DND-41 (cell line): ENCODE results near the gene DST.

Experiments used
- CTCF ChIP-seq: IDR thresholded peaks from 2 replicates; pipeline ENCODE4 v1.5.1; 2012; ENCODE audit warnings: borderline replicate concordance, low read length, moderate library complexity, mild to moderate bottlenecking; ENCODE audit not compliant: poor library complexity, severe bottlenecking; ENCODE audit errors: extremely low read depth
- EZH2 ChIP-seq: IDR thresholded peaks from 3 replicates; pipeline ENCODE4 v1.6.1; 2012; ENCODE audit warnings: borderline replicate concordance, low read depth, mild to moderate bottlenecking, moderate library complexity, low read length, inconsistent platforms; ENCODE audit not compliant: severe bottlenecking

GRCh38 chr6:56486681-56487080, 156.0 kb downstream of the DST start:
- TF ChIP-seq CTCF (no peak), EZH2 (no peak)
